ENCODE data around the gene CSNK1G1. TPM values are rescaled to one million over a fixed set of nuclear protein-coding genes. Genes with fewer than 3 reads are reported as not detected.

Gene CSNK1G1
- total RNA-seq, 1 donor from 2014 or later = 27.7 TPM

DNA sequence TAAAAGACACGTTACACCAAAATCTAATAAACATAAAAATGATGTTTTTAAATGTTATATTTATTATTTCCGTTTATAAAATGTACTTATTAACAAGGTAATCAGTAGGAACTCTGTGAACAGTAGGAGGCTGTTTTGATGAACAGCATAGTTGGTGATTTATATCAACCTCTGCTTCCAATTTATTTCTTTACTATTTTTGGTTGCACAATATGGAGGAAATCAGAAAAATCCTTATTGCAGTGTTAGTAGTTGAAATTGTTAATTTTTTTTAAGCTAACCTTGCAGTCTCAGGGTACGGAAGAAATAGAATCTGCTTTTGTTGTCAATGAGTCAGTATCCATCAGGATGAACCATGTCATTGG is 209.5 kb downstream of the CSNK1G1 start:
- no peak overlapping the region for H3K4me3 Mint-ChIP-seq (ENCODE audit: low read depth)

DNA sequence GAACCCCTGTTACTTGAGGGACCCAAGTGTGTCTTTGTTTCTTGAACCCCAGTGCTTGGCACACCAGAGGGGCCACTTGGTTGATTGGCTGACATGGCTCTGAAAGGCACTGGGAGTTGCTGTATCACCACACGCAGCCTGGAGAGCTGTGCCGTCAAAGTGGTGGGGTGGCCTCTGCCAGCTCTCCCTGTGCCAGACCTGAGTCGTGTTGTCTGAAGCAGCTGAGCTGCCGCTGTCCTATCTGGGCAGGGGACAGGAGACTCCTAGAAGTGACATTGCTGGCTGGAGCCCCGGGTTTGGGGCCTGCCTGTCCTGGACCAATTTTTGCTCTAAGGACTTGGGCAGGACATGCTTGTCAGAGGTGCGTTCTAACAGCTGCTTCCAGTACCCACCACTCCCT is 209.9 kb downstream of the CSNK1G1 start:
- TF ChIP-seq, protein P1, sequence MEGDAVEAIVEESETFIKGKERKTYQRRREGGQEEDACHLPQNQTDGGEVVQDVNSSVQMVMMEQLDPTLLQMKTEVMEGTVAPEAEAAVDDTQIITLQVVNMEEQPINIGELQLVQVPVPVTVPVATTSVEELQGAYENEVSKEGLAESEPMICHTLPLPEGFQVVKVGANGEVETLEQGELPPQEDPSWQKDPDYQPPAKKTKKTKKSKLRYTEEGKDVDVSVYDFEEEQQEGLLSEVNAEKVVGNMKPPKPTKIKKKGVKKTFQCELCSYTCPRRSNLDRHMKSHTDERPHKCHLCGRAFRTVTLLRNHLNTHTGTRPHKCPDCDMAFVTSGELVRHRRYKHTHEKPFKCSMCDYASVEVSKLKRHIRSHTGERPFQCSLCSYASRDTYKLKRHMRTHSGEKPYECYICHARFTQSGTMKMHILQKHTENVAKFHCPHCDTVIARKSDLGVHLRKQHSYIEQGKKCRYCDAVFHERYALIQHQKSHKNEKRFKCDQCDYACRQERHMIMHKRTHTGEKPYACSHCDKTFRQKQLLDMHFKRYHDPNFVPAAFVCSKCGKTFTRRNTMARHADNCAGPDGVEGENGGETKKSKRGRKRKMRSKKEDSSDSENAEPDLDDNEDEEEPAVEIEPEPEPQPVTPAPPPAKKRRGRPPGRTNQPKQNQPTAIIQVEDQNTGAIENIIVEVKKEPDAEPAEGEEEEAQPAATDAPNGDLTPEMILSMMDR (IDR thresholded peaks at IDR 0.05; ENCODE audit: unreplicated experiment) = no peak
- Mint-ChIP-seq H3K9me3 (ENCODE audit: low read depth) (no peaks in the 10 kb centered on the region), H3K27ac (no peak overlapping the region), H3K36me3 (ENCODE audit: insufficient read depth) (peaks cover 5% of the 10 kb centered on the region), H3K4me3 (ENCODE audit: low read depth) (no peak overlapping the region), H3K4me1 (ENCODE audit: low read depth) (peaks cover 19% of the 10 kb centered on the region), H3K27me3 (peaks cover 13% of the 10 kb centered on the region)
- no peak for DNase-seq (ENCODE audit: low spot score, unreplicated experiment)

More for the DNA sequence above, 209.5 kb downstream of the CSNK1G1 start:
- peaks cover 19% of the 10 kb centered on the region for H3K4me1 Mint-ChIP-seq (ENCODE audit: low read depth)
- DNase-seq (ENCODE audit: low spot score, unreplicated experiment) = no peak
- H3K36me3 Mint-ChIP-seq (ENCODE audit: insufficient read depth) = peaks cover 1% of the 10 kb centered on the region
- peak overlapping the region; percentile 67 for H3K27ac Mint-ChIP-seq
- TF ChIP-seq, protein P1 (IDR thresholded peaks at IDR 0.05; ENCODE audit: unreplicated experiment) = no peak
- H3K27me3 Mint-ChIP-seq = peaks cover 13% of the 10 kb centered on the region
- no peaks in the 10 kb centered on the region for H3K9me3 Mint-ChIP-seq (ENCODE audit: low read depth)

DNA sequence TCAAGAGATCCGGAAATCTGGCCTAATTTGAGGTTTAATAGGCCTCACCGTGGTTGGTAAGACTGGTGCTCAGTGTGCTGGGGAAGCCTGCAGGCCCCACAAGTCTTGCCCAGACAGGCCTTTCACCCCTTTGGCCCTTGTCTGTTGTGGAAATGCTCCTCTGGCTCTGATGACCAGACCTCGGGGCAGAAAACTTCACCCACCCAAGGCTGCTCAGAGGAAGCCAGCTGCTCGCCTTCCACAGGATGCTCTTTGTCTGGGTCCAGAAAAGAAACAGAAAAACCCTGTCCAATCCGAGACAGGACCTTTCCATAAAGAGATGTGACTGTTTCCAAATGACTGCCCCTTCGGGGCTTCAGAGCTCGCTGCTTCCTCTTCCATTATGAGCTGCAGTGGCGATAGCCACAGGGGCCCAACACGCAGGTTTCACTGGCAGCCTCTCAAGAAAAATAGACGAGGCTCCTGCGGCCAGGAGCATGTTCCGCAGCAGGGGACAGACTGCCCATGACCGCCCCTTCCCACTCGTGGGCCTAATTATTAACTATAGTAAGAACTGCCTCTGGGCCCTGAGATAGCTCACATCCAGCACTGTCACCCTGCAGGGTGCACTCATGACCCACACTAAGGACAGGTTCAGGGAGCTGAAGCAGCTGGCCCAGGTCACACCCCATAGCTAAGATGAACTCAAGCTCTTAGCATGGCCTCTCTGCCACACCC is 211.2 kb downstream of the CSNK1G1 start:
- no peak overlapping the region for H3K4me3 Mint-ChIP-seq (ENCODE audit: low read depth)
- TF ChIP-seq, protein P1 (IDR thresholded peaks at IDR 0.05; ENCODE audit: unreplicated experiment) = no peak
- H3K4me1 Mint-ChIP-seq (ENCODE audit: low read depth) = peaks cover 19% of the 10 kb centered on the region
- peak overlapping the region; percentile 62 for H3K27ac Mint-ChIP-seq
- no peaks in the 10 kb centered on the region for H3K9me3 Mint-ChIP-seq (ENCODE audit: low read depth)
- H3K36me3 Mint-ChIP-seq (ENCODE audit: insufficient read depth) = peaks cover 5% of the 10 kb centered on the region
- peaks cover 4% of the 10 kb centered on the region for H3K27me3 Mint-ChIP-seq
- no peak for DNase-seq (ENCODE audit: low spot score, unreplicated experiment)

DNA sequence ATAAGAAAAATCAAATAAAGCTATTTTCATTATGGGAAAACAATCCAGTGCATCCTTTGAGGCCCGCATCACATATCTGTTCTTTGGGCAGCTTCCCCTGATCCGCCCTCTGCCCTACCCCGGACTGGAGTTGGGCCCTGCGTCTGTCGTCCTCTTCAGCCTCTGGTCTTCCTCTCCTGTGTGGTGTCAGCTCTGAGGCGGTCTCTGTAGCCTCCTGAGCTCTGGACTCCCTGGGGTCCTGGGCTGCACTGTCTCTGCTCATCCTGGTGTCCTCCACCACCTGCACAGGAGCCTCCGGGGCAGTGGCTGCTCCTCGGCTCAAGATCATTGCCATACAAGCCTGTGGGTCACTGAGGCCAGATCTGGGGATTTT is 211.8 kb downstream of the CSNK1G1 start:
- H3K4me3 Mint-ChIP-seq (ENCODE audit: low read depth) = no peak overlapping the region
- no peak overlapping the region for H3K27ac Mint-ChIP-seq
- H3K27me3 Mint-ChIP-seq = no peaks in the 10 kb centered on the region
- peaks cover 19% of the 10 kb centered on the region for H3K4me1 Mint-ChIP-seq (ENCODE audit: low read depth)
- H3K9me3 Mint-ChIP-seq (ENCODE audit: low read depth) = no peaks in the 10 kb centered on the region
- DNase-seq (ENCODE audit: low spot score, unreplicated experiment) = no peak
- peaks cover 5% of the 10 kb centered on the region for H3K36me3 Mint-ChIP-seq (ENCODE audit: insufficient read depth)
- TF ChIP-seq, protein P1 (IDR thresholded peaks at IDR 0.05; ENCODE audit: unreplicated experiment) = no peak

DNA sequence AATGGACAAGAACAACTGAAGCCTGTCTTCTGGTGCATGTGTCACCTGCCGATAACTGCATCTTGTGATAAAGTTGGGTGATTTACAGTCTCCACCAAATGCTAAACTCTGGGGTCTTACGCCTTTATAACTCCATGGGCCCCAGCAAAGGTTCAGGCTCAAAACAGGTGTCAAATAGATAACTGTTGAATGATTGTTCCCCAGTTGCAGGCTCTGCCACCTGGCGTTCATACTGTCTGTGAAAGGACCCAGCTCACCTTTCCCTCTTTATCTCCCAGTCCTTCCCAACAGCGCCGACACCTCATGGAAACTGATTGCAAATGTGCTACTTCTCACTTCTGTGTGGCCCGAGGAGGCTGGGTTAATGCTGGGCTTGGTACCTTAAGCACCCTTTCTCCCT is 212.7 kb downstream of the CSNK1G1 start:
- no peaks in the 10 kb centered on the region for H3K9me3 Mint-ChIP-seq (ENCODE audit: low read depth)
- peaks cover 16% of the 10 kb centered on the region for H3K4me1 Mint-ChIP-seq (ENCODE audit: low read depth)
- H3K27ac Mint-ChIP-seq = no peak overlapping the region
- H3K27me3 Mint-ChIP-seq = no peaks in the 10 kb centered on the region
- TF ChIP-seq, protein P1 (IDR thresholded peaks at IDR 0.05; ENCODE audit: unreplicated experiment) = no peak
- no peak overlapping the region for H3K4me3 Mint-ChIP-seq (ENCODE audit: low read depth)
- DNase-seq (ENCODE audit: low spot score, unreplicated experiment) = no peak
- H3K36me3 Mint-ChIP-seq (ENCODE audit: insufficient read depth) = peaks cover 7% of the 10 kb centered on the region
